GM18873 (cell line): ENCODE results near the gene FZD10.

ENCODE experiments used
- ATAC-seq: cut with Tn5 transposase; IDR thresholded peaks from one replicate; pipeline ENCODE4 v1.9.1; 2021; ENCODE audit warnings: mild to moderate bottlenecking, moderate library complexity, moderate number of reproducible peaks; ENCODE audit not compliant: unreplicated experiment, low FRiP score

Gene FZD10

GRCh38 chr12:130153803-130154202, 8.5 kb upstream of the FZD10 start:
- no peak for ATAC-seq

- ATAC-seq, result no peak
Measured at GRCh38 chr12:130154276-130155070, 7.8 kb upstream of the FZD10 start.

GRCh38 chr12:130155416-130156073, 6.7 kb upstream of the FZD10 start:
- ATAC-seq, result no peak

DNA sequence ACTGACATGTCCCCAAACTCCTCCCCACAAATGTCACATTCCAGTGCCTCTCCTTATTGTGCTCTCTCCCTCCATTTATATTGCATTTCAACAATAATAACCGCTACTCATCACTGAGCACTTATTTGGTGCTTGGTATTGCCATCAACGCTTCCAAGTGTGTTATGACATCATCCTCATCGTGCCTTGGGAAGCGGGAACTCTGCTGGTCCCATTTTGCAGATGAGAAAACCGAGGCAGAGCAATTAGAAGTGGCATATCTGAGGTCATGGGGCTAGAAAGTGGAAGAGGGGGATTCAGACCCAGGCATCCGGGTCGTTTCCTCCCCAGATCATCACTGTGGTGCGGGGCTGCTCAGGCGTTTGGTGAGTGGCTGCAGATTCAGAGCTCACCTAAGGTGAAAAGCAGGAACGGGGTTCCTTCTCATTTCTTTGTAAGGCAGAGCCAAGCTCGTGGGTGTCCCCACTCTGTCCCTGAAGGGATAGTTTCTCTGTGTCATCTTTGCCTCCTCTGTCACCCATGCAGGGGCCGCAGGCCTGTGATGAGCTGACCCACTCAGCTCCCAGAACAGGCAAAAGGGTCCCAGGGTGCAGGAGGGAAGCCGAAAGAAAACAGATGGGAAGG, 5.5 kb upstream of the FZD10 start:
- no peak for ATAC-seq

- ATAC-seq, result no peak
Measured at GRCh38 chr12:130157998-130158753, 4.1 kb upstream of the FZD10 start.

- no peak for ATAC-seq
Measured at GRCh38 chr12:130158754-130159059, 3.6 kb upstream of the FZD10 start.

DNA sequence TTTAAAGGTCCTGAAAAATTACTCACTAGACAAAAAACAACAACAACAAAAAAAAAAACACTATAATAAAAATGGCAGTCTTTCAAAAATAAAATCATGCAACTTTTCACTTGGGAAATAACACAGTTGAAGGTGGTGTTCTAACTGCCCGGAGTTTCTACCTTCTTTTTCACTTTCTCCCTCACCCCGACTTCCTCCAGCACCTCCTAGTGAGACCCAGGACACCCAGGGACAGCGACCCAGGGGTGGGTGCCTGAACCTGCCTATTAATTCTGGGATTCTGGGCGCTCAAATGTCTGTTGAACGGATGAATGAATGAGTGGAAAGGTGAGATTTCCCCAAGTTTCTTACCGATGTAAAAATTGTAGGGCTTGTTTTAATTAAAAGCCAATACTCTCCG, 2.0 kb upstream of the FZD10 start:
- no peak for ATAC-seq

DNA sequence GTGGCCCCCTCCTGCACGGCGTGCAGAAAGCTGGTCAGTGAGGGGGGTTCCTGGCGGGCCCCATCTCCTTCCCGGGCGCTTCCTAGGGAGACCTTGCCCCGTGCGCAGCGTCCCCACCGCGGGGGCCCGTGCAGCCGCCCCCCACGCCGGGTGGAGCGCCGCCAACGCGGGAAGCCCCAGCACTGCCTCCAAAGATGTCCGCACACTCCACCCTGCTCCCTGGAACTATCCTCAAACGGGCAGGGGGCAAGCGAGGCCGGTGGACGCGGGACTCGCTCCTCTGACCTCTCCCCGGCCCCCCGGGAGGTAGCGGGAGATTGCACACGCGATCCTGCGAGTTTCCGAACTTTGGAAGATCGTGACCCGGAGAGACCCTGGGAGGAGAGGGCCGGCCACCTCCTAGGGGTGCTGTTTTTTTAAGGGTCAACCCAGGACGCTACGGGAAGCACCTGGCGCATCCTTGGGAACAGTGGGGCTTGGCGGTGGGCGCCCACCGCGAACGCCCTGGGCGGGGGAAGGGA, 1.5 kb upstream of the FZD10 start:
- ATAC-seq, result no peak

DNA sequence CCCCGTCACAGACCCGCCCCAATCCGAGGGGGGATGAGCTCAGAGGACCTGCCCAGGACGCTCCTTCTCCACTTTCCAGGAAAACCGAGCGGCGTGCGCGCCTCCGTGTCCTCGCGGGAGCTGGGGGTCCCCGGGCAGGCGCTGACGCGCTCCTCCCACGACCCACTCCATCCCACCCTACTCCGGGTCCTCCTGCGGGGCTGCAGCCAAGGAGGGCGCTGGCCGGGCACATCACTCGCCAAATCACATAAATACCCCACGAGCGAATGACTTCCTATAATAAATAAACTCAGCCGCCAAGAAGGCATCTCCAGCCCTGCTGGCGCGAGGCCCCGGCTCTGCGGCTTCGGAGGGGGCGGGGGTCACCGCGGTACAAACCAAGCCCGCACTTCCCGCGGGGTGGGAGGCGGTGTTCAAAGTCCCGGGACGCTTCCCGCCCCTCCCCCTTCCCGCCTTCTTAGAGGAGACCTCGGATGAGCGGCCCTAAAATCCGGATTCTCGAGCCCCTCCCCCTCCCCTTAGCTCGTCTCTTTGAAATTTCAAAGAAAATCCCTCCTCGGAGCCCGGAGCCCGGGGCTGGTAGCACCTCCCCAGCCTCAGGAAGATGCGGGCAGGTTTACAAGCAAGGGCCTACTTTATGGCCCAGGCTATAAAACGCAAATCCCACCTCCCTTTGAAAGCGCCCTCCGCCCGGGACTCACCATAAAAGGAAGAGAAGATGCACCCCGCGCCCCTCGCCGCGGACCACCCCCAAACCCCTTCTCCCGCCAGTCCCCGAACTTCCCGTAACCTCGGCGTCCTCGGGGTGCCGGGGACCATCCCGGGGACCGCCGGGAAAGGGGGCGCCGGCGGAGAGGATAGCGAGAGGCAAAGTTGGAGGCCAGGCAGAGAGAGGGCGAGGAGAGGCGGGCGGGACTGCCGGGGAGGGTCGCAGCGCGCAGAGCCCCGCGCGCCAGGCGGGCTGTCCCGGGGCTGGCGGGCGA, 712 bp upstream of the FZD10 start:
- no peak for ATAC-seq

- no peak for ATAC-seq
Measured at GRCh38 chr12:130162745-130163460, 639 bp downstream of the FZD10 start.

DNA sequence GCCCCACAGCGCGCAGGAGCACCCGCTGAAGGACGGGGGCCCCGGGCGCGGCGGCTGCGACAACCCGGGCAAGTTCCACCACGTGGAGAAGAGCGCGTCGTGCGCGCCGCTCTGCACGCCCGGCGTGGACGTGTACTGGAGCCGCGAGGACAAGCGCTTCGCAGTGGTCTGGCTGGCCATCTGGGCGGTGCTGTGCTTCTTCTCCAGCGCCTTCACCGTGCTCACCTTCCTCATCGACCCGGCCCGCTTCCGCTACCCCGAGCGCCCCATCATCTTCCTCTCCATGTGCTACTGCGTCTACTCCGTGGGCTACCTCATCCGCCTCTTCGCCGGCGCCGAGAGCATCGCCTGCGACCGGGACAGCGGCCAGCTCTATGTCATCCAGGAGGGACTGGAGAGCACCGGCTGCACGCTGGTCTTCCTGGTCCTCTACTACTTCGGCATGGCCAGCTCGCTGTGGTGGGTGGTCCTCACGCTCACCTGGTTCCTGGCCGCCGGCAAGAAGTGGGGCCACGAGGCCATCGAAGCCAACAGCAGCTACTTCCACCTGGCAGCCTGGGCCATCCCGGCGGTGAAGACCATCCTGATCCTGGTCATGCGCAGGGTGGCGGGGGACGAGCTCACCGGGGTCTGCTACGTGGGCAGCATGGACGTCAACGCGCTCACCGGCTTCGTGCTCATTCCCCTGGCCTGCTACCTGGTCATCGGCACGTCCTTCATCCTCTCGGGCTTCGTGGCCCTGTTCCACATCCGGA, 1.4 kb downstream of the FZD10 start:
- no peak for ATAC-seq

DNA sequence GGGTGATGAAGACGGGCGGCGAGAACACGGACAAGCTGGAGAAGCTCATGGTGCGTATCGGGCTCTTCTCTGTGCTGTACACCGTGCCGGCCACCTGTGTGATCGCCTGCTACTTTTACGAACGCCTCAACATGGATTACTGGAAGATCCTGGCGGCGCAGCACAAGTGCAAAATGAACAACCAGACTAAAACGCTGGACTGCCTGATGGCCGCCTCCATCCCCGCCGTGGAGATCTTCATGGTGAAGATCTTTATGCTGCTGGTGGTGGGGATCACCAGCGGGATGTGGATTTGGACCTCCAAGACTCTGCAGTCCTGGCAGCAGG, 1.9 kb downstream of the FZD10 start:
- ATAC-seq, result no peak

- ATAC-seq, result no peak
Measured at GRCh38 chr12:130164936-130165335, 2.7 kb downstream of the FZD10 start.

GRCh38 chr12:130166306-130166705, 4.0 kb downstream of the FZD10 start:
- ATAC-seq, result no peak

DNA sequence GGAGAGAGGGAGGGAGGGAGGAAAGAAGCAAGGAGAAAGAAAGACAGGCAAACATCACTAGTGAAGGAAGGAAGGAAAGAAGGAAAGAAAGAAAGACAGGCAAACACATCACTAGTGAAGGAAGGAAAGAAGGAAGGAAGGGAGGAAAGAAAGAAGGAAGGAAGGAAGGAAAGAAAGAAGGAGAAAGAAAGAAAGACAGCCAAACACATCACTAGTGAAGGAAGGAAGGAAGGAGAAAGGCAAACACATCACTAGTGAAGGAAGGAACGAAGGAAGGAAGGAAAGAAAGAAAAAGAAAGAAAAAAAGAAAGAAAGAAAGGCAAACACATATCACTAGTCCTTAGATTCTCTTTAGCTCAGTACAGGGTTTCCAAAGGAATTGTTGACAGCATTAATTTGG, 5.3 kb downstream of the FZD10 start:
- ATAC-seq, result no peak

- ATAC-seq, result no peak
Measured at GRCh38 chr12:130169256-130169655, 7.0 kb downstream of the FZD10 start.

GRCh38 chr12:130169924-130170323, 7.7 kb downstream of the FZD10 start:
- no peak for ATAC-seq

DNA sequence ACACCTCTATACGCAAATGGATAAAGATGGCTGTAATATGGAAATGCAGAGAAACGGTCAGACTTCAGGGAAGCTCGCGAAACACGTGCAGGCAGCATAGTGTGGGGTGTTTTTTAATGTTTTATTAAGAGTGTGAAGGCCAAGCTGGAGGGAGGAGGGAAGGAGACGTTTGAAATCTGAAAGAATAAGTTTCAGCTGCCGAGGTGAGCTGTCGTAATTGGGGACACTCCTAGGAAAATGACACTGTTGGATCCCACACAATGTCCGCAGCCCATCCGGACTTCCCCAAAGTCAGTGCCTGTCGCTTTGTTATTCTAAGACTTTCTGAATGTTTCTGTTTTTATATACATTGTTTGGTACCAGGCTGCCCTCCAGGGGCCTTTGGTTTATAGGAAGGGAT, 8.3 kb downstream of the FZD10 start:
- ATAC-seq, result no peak
